GM19238 (cell line): ENCODE results near the gene HES3.
A peak's percentile ranks its signal among the peaks of the same experiment; 100 is the strongest.

ENCODE experiments used
- DNase-seq: peaks from one replicate; pipeline ENCODE4 v3.0.0; 2011; ENCODE audit warnings: low spot score; ENCODE audit not compliant: insufficient read length

HES3 gene

GRCh38 chr1:6243993-6244392 is at the start of gene HES3:
Gene HES3, plus strand, starts transcription at chr1:6244179. Its CDS starts 187 bp downstream, at chr1:6244366.
- DNase-seq, result no peak

- DNase-seq, result no peak
Measured at GRCh38 chr1:6197746-6198427, 46.1 kb upstream of the HES3 start.

GRCh38 chr1:6198646-6199297 is 45.2 kb upstream of the HES3 start:
- DNase-seq, result no peak

- peak; percentile 88 for DNase-seq
Measured at GRCh38 chr1:6199298-6200187, 44.4 kb upstream of the HES3 start, which contains the start of gene RPL22. Gene RPL22, minus strand, starts transcription at chr1:6199595. Its CDS starts 22 bp downstream, at chr1:6199573.

- no peak for DNase-seq
Measured at GRCh38 chr1:6200188-6200809, 43.7 kb upstream of the HES3 start.

- no peak for DNase-seq
Measured at GRCh38 chr1:6202256-6202655, 41.7 kb upstream of the HES3 start.

GRCh38 chr1:6205849-6206519 is 38.0 kb upstream of the HES3 start, which contains the start of gene RNF207:
Gene RNF207, plus strand, starts transcription at chr1:6206119. Its CDS starts 417 bp downstream, at chr1:6206536.
- DNase-seq, result peak; percentile 86

- no peak for DNase-seq
Measured at GRCh38 chr1:6206520-6206855, 37.5 kb upstream of the HES3 start.

GRCh38 chr1:6207075-6207885 is 36.7 kb upstream of the HES3 start:
- DNase-seq, result no peak

GRCh38 chr1:6207921-6208320 is 36.1 kb upstream of the HES3 start:
- no peak for DNase-seq

GRCh38 chr1:6208723-6209660 is 35.0 kb upstream of the HES3 start:
- DNase-seq, result peak; percentile 51

GRCh38 chr1:6209661-6210580 is 34.1 kb upstream of the HES3 start:
- DNase-seq, result no peak

GRCh38 chr1:6210591-6211355 is 33.2 kb upstream of the HES3 start:
- no peak for DNase-seq

GRCh38 chr1:6211731-6212130 is 32.2 kb upstream of the HES3 start:
- DNase-seq, result no peak

GRCh38 chr1:6212193-6212959 is 31.6 kb upstream of the HES3 start:
- DNase-seq, result no peak

GRCh38 chr1:6218375-6219164 is 25.4 kb upstream of the HES3 start:
- DNase-seq, result no peak
